ENCODE data around the gene CCDC33.

DNA sequence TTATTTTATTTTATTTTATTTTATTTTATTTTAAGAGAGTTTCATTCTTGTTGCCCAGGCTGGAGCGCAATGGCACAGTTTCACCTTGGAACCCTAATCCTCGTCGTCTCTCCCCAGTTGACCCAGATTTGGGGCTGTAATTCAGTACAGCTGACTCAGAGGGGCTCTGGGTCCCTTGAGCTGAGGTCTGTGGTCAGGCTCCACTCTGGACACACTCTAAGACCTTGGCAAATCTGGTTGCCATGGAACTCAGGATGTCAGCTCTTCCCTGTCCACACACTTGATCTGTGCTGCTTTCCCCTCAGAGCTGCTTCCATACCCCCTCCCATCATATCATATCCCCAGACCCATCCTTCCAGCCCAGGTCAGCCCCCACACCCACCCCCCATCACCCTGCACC lies 132.0 kb downstream of the CCDC33 start:
- TF ChIP-seq, protein P1, sequence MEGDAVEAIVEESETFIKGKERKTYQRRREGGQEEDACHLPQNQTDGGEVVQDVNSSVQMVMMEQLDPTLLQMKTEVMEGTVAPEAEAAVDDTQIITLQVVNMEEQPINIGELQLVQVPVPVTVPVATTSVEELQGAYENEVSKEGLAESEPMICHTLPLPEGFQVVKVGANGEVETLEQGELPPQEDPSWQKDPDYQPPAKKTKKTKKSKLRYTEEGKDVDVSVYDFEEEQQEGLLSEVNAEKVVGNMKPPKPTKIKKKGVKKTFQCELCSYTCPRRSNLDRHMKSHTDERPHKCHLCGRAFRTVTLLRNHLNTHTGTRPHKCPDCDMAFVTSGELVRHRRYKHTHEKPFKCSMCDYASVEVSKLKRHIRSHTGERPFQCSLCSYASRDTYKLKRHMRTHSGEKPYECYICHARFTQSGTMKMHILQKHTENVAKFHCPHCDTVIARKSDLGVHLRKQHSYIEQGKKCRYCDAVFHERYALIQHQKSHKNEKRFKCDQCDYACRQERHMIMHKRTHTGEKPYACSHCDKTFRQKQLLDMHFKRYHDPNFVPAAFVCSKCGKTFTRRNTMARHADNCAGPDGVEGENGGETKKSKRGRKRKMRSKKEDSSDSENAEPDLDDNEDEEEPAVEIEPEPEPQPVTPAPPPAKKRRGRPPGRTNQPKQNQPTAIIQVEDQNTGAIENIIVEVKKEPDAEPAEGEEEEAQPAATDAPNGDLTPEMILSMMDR (conservative IDR thresholded peaks at IDR 0.05; ENCODE audit: low read depth, low read length), result no peak
- TF ChIP-seq EZH2 (IDR thresholded peaks at IDR 0.05; ENCODE audit: low read length, unreplicated experiment), result no peak
- TF ChIP-seq EZH2phosphoT487 (IDR thresholded peaks at IDR 0.05; ENCODE audit: borderline replicate concordance, low read length), result no peak

Data from PC-3 (cell line).